ENCODE data around the gene ANAPC16. TPM values are rescaled to one million over a fixed set of nuclear protein-coding genes. Genes with fewer than 3 reads are reported as not detected.
"Not testable (repeated sequence)": the region's sequence is repeated elsewhere in the genome, so short reads cannot be mapped to it uniquely, and the experiment has no call there.

Gene ANAPC16
- total RNA-seq, 1 donor from 2014 or later = 128 TPM

- not testable (repeated sequence) for DNase-seq (ENCODE audit: low spot score)
These were observed 4.0 kb upstream of the ANAPC16 start for GRCh38 chr10:72211832-72212231.

- DNase-seq (ENCODE audit: low spot score) = no peak
These were observed 2.5 kb downstream of the ANAPC16 start for GRCh38 chr10:72218325-72218724.

GRCh38 chr10:72218726-72219125, 2.9 kb downstream of the ANAPC16 start:
- DNase-seq (ENCODE audit: low spot score) = no peak

GRCh38 chr10:72219235-72219814, 3.5 kb downstream of the ANAPC16 start:
- no peak for DNase-seq (ENCODE audit: low spot score)

- DNase-seq (ENCODE audit: low spot score) = no peak
These were observed 4.8 kb downstream of the ANAPC16 start for GRCh38 chr10:72220637-72221036.

GRCh38 chr10:72221278-72221677, 5.5 kb downstream of the ANAPC16 start:
- no peak for DNase-seq (ENCODE audit: low spot score)

GRCh38 chr10:72223743-72224101, 7.9 kb downstream of the ANAPC16 start:
- no peak for DNase-seq (ENCODE audit: low spot score)

- not testable (repeated sequence) for DNase-seq (ENCODE audit: low spot score)
These were observed 8.4 kb downstream of the ANAPC16 start for GRCh38 chr10:72224191-72224590.

- no peak for DNase-seq (ENCODE audit: low spot score)
These were observed 10.7 kb downstream of the ANAPC16 start for GRCh38 chr10:72226418-72227027.

- DNase-seq (ENCODE audit: low spot score) = no peak
These were observed 12.0 kb downstream of the ANAPC16 start for GRCh38 chr10:72227826-72228225.

GRCh38 chr10:72228318-72228751, 12.5 kb downstream of the ANAPC16 start:
- DNase-seq (ENCODE audit: low spot score) = no peak

- DNase-seq (ENCODE audit: low spot score) = no peak
These were observed 13.7 kb downstream of the ANAPC16 start for GRCh38 chr10:72229261-72230251.

GRCh38 chr10:72233621-72234020, 17.8 kb downstream of the ANAPC16 start:
- no peak for DNase-seq (ENCODE audit: low spot score)

GRCh38 chr10:72234560-72235095, 18.8 kb downstream of the ANAPC16 start:
- no peak for DNase-seq (ENCODE audit: low spot score)

- DNase-seq (ENCODE audit: low spot score) = no peak
These were observed 19.9 kb downstream of the ANAPC16 start for GRCh38 chr10:72235544-72236279.

GRCh38 chr10:72238392-72239175, 22.8 kb downstream of the ANAPC16 start:
- DNase-seq (ENCODE audit: low spot score) = no peak

- no peak for DNase-seq (ENCODE audit: low spot score)
These were observed 23.6 kb downstream of the ANAPC16 start for GRCh38 chr10:72239409-72239808.

GRCh38 chr10:72240371-72240770, 24.6 kb downstream of the ANAPC16 start:
- no peak for DNase-seq (ENCODE audit: low spot score)

GRCh38 chr10:72241691-72242252, 26.0 kb downstream of the ANAPC16 start:
- no peak for DNase-seq (ENCODE audit: low spot score)

GRCh38 chr10:72242675-72243074, 26.9 kb downstream of the ANAPC16 start:
- peak; percentile 53 for DNase-seq (ENCODE audit: low spot score)

Measured in mucosa of gallbladder (tissue), 1 donor.